Upper lobe of right lung (tissue), 1 donor: ENCODE measurements around the gene KIAA0930. TPM values are rescaled to one million over a fixed set of nuclear protein-coding genes. Genes with fewer than 3 reads are reported as not detected.
"Not testable (repeated sequence)": the region's sequence is repeated elsewhere in the genome, so short reads cannot be mapped to it uniquely, and the experiment has no call there.

Source experiments
- ATAC-seq: fragments of 200-7000 bp; cut with Tn5 transposase; one replicate; pipeline ENCODE4 v1.9.1; 2020; ENCODE audit warnings: mild to moderate bottlenecking, moderate library complexity
- DNase-seq: peaks from one replicate; pipeline ENCODE4 v3.0.0-alpha.2; 2020
- H3K27ac ChIP-seq: fragments of 200-600 bp; one replicate; pipeline ENCODE4 v1.8.0; 2022
- H3K27me3 ChIP-seq: fragments of 200-600 bp; one replicate; pipeline ENCODE4 v1.8.0; 2022; ENCODE audit warnings: mild to moderate bottlenecking
- H3K36me3 ChIP-seq: fragments of 200-600 bp; one replicate; pipeline ENCODE4 v1.8.0; 2022
- H3K4me1 ChIP-seq: fragments of 200-600 bp; one replicate; pipeline ENCODE4 v1.8.0; 2022
- H3K4me3 ChIP-seq: fragments of 200-600 bp; one replicate; pipeline ENCODE4 v1.8.0; 2022; ENCODE audit warnings: mild to moderate bottlenecking
- H3K9me3 ChIP-seq: fragments of 200-600 bp; one replicate; pipeline ENCODE4 v1.8.0; 2022
- intact Hi-C: fragments of 100-400 bp; cut with DNase I; formaldehyde crosslinking; loops from one replicate; pipeline ENCODE4 v1.11.0; 2022
- total RNA-seq: library from RNA; stranded (reverse); fragmentation: NEBNext Ultra II Directional; extraction: Animal tissue kit (Norgen Biotek cat#: 25700); gene quantifications from one replicate; pipeline ENCODE4 v1.2.1, GENCODE V29; 2021
- TF ChIP-seq, protein P1 (sequence below): fragments of 200-600 bp; IDR thresholded peaks from one replicate; pipeline ENCODE4 v1.8.0; 2022; ENCODE audit warnings: antibody characterized with exemption
- donor health status: DM: no; HTN: yes; CAD: no; lungs with severe emphysema.

Gene KIAA0930
- total RNA-seq, 1 donor from 2014 or later: 79.5 TPM

DNA sequence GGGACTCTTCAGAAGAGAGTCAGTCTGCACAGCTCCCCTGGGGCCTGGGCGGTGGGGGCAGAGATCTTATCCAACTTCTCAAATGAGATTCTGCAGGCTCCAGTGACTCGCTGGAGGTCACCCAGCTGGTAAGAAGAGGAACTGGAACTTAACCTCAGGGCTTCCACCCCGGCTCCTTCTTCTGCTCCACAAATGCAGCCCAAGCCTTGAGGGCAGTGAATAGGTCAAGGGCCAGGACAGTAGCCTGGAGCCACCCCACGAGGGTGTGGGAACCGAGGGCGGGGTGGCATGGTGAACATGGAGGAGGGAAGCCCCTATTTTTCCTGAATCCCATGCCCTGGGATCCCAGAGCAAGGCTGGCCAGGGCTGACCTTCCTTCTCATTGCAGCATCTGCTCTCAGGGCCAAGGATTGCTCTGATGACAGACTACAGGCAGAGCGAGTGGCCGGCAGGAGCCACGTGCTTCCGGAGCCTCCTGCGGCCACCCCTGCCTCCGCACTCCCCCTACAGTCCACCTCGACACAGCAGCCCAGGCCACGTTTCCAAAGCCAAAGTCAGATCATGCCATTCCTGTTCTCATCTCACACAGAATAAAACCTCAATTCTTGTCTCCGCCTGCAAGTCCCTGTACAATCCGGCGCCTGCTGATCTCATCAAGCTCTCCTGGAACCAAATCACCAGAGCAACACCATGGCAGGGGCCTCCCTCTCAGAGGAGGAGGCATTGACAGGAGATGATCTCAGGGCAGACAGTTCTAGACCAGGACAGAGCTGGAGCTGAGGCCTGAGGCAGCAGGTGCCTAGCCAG is 23.0 kb upstream of the KIAA0930 start:
- Histone ChIP-seq H3K27me3 (no peaks in the 10 kb centered on the region), H3K27ac (peak overlapping the region; percentile 2), H3K9me3 (no peaks in the 10 kb centered on the region), H3K4me3 (no peak overlapping the region), H3K36me3 (no peaks in the 10 kb centered on the region), H3K4me1 (peaks cover 21% of the 10 kb centered on the region)
- DNase-seq: peak; percentile 84
- TF ChIP-seq, protein P1, sequence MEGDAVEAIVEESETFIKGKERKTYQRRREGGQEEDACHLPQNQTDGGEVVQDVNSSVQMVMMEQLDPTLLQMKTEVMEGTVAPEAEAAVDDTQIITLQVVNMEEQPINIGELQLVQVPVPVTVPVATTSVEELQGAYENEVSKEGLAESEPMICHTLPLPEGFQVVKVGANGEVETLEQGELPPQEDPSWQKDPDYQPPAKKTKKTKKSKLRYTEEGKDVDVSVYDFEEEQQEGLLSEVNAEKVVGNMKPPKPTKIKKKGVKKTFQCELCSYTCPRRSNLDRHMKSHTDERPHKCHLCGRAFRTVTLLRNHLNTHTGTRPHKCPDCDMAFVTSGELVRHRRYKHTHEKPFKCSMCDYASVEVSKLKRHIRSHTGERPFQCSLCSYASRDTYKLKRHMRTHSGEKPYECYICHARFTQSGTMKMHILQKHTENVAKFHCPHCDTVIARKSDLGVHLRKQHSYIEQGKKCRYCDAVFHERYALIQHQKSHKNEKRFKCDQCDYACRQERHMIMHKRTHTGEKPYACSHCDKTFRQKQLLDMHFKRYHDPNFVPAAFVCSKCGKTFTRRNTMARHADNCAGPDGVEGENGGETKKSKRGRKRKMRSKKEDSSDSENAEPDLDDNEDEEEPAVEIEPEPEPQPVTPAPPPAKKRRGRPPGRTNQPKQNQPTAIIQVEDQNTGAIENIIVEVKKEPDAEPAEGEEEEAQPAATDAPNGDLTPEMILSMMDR: peak; percentile 70
- intact Hi-C loops: no loop called here
- ATAC-seq: peak; percentile 92

DNA sequence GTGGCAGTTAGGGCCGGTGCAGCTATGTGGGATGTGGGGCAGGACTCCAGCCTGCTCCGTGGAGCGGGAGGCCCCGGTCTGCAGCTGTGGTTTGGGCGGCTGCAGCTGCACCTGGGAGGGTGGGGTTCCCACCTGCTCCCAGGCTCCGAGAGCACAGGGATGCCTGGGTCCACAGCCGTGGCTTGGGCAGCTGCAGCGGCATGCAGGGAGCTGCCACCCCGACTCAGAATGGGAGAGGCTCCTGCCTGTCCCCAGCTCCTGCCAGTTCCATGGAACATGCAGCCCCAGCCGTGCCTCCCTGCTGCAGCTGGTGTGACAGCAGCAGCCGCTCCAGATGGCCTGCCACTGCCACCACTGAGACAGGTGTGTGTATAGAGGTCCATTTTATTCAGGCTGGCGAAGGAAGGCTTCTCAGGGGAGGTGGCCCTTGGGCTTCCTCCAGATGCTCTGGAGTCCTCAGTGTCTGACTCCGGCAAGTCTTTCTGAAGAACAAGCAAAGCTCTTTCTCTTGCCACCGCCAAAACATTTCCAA is 22.3 kb upstream of the KIAA0930 start:
- intact Hi-C loops: no loop called here
- no peak for ATAC-seq
- Histone ChIP-seq H3K4me1 (peaks cover 20% of the 10 kb centered on the region), H3K9me3 (no peaks in the 10 kb centered on the region), H3K36me3 (no peaks in the 10 kb centered on the region), H3K27me3 (no peaks in the 10 kb centered on the region), H3K4me3 (no peak overlapping the region), H3K27ac (no peak overlapping the region)
- TF ChIP-seq, protein P1: no peak
- no peak for DNase-seq

DNA sequence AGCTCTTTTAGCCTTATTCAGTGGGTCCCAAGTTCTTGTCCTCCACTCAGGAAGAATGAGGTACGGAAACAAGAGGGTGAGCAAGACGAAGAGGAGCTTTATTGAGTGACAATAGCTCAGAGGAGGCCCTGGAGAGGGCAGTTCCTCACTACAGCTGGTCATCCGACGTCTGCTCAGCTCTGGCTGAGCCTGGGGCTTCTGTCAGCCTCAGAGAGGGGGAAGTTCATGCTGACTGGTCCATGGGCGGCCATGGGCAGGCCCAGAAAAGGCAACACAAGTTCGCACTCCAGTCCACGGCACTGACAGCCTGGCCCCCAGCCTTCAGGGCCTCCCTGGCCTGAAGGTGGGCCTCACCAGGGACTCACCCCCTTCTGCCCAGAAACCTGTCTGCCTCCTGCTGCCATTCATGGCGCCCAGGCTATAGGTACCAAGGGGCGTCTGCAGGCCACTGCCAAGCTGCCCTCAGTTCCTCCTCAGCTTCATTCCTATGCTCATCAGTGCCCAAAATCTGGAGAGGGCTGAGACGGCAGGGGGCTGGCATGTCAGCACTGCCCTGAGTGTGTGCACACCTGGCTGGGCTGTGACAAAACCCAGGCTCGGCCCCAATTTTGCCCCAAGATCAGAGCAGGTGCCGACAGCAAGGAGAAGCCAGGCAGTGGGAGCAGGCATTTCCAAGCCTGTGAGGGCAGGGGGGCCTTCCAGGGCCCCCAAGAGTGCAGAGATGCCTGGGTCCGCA is 21.7 kb upstream of the KIAA0930 start:
- H3K27ac ChIP-seq: no peak overlapping the region
- no peaks in the 10 kb centered on the region for H3K27me3 ChIP-seq
- no peak for DNase-seq
- intact Hi-C loops: no loop called here
- H3K9me3 ChIP-seq: no peaks in the 10 kb centered on the region
- peaks cover 18% of the 10 kb centered on the region for H3K4me1 ChIP-seq
- no peak overlapping the region for H3K4me3 ChIP-seq
- H3K36me3 ChIP-seq: no peaks in the 10 kb centered on the region
- peak; percentile 67 for ATAC-seq
- TF ChIP-seq, protein P1: no peak

DNA sequence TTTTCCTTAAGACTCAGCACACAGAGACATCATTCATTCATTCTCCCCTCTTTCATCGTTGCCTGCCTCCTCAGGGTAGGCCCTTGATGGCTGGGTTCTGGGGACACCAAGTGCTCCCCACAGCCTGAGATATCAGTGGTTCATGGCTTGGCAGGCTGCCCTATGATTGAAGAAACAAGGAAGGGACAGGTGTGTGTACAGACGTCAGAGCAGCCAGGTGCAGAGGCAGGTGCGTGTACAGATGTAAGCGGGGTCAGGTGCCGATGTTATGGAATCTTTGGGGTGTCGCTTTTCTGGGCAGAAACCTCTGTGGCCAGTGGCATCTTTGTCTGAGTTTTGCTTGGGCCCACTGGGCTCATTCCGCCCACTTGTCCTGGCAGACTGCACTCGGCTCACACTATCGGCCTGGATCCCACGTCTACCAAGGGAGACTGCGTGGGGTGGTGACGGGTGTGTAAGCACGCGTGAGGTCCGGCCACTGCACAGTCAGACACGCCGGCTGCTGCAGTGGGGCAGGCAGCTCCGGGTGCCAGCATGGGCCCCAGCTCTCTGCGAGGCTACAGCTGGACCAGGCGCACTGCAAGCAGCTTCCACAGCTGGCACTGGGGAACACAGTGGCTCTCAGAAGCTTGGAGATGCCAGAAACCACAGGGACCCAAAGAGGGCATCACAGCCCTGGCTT is 20.9 kb upstream of the KIAA0930 start:
- no peak overlapping the region for H3K4me3 ChIP-seq
- ATAC-seq: no peak
- intact Hi-C loops: no loop called here

DNA sequence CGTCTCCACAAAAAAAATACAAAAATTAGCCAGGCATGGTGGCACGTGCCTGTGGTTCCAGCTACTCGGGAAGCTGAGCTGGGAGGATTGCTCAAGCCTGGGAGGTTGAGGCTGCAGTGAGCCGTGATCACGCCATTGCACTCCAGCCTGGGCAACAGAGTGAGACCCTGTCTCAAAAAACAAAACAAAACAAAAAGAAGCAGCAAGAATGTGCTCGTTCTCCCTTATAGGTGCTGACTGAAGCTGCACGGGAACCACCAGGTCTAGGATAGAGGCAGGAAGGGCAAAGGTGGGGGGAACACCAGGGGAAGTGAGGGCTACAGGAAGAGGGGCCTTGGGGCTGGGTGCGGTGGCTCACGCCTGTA is 19.7 kb upstream of the KIAA0930 start:
- ATAC-seq, H3K36me3 ChIP-seq, intact Hi-C loops, H3K9me3 ChIP-seq, H3K4me3 ChIP-seq, H3K27ac ChIP-seq, H3K27me3 ChIP-seq, DNase-seq: not testable (repeated sequence)
- peaks cover 18% of the 10 kb centered on the region for H3K4me1 ChIP-seq

More for the DNA sequence above, 20.9 kb upstream of the KIAA0930 start:
- no peak overlapping the region for H3K27ac ChIP-seq
- peaks cover 18% of the 10 kb centered on the region for H3K4me1 ChIP-seq
- no peak for DNase-seq
- H3K27me3 ChIP-seq: no peaks in the 10 kb centered on the region
- TF ChIP-seq, protein P1: no peak
- no peaks in the 10 kb centered on the region for H3K9me3 ChIP-seq
- H3K36me3 ChIP-seq: no peaks in the 10 kb centered on the region
